Neutrophil (primary cell): ENCODE results near the gene PDZRN3.

Source experiments
- H3K27ac ChIP-seq: fragments of 200-600 bp; sonication (generic); 2 replicates; pipeline ENCODE4 v1.5.1; 2016; ENCODE audit warnings: mild to moderate bottlenecking, moderate library complexity
- H3K27me3 ChIP-seq: fragments of 200-600 bp; sonication (generic); 2 replicates; pipeline ENCODE4 v1.6.0; 2016; ENCODE audit warnings: mild to moderate bottlenecking
- H3K36me3 ChIP-seq: fragments of 200-600 bp; sonication (generic); 2 replicates; pipeline ENCODE4 v1.5.1; 2017
- H3K4me1 ChIP-seq, 2 experiments: fragments of 200-600 bp in 1 of 2; sonication (generic) in 1 of 2; 1 replicate in 1 of 2; 2 replicates in 1 of 2; pipeline versions ENCODE4 v1.5.1 to v1.6.1; 2013 to 2016; ENCODE audit warnings: low read depth in 1 of 2, low read length in 1 of 2, mild to moderate bottlenecking in 1 of 2, moderate library complexity in 1 of 2; ENCODE audit not compliant: control insufficient read depth in 1 of 2, insufficient read depth in 1 of 2
- H3K4me3 ChIP-seq, 2 experiments: fragments of 200-600 bp in 1 of 2; sonication (generic) in 1 of 2; 1 replicate in 1 of 2; 2 replicates in 1 of 2; pipeline ENCODE4 v1.5.1; 2013 to 2016; ENCODE audit warnings: low read depth in 1 of 2, low read length in 1 of 2, mild to moderate bottlenecking in 1 of 2, moderate library complexity in 1 of 2
- H3K9me3 ChIP-seq: fragments of 200-600 bp; sonication (generic); 2 replicates; pipeline ENCODE4 v1.5.1; 2016
- CTCF ChIP-seq: fragments of 200-600 bp; sonication (generic); IDR thresholded peaks from 2 replicates; pipeline ENCODE4 v1.5.1; 2016; ENCODE audit warnings: antibody characterized with exemption

Gene PDZRN3

GRCh38 chr3:73582535-73582934 lies 42.2 kb downstream of the PDZRN3 start:
- H3K36me3 ChIP-seq = no peaks in the 10 kb centered on the region
- no peak overlapping the region for H3K4me3 ChIP-seq
- H3K27ac ChIP-seq = no peak overlapping the region
- TF ChIP-seq CTCF = no peak
- H3K27me3 ChIP-seq = no peaks in the 10 kb centered on the region
- no peaks in the 10 kb centered on the region for H3K4me1 ChIP-seq
- H3K9me3 ChIP-seq = no peaks in the 10 kb centered on the region

GRCh38 chr3:73581134-73581846 lies 43.5 kb downstream of the PDZRN3 start:
- Histone ChIP-seq H3K36me3 (no peaks in the 10 kb centered on the region), H3K4me3 (no peak overlapping the region), H3K9me3 (no peaks in the 10 kb centered on the region), H3K27me3 (no peaks in the 10 kb centered on the region), H3K27ac (no peak overlapping the region), H3K4me1 (no peaks in the 10 kb centered on the region)
- TF ChIP-seq CTCF = no peak

- H3K36me3 ChIP-seq = no peaks in the 10 kb centered on the region
- H3K4me1 ChIP-seq = no peaks in the 10 kb centered on the region
- H3K27ac ChIP-seq = no peak overlapping the region
- peaks cover 6% of the 10 kb centered on the region for H3K27me3 ChIP-seq
- no peaks in the 10 kb centered on the region for H3K9me3 ChIP-seq
- TF ChIP-seq CTCF = no peak
- H3K4me3 ChIP-seq = no peak overlapping the region
Measured at GRCh38 chr3:73580343-73580742, 44.4 kb downstream of the PDZRN3 start.

- no peak overlapping the region for H3K4me3 ChIP-seq
- H3K4me1 ChIP-seq = no peaks in the 10 kb centered on the region
- H3K27ac ChIP-seq = no peak overlapping the region
- H3K36me3 ChIP-seq = no peaks in the 10 kb centered on the region
- no peaks in the 10 kb centered on the region for H3K9me3 ChIP-seq
- peaks cover 14% of the 10 kb centered on the region for H3K27me3 ChIP-seq
- no peak for TF ChIP-seq CTCF
Measured at GRCh38 chr3:73577704-73578103, 47.0 kb downstream of the PDZRN3 start.

- no peaks in the 10 kb centered on the region for H3K4me1 ChIP-seq
- peaks cover 21% of the 10 kb centered on the region for H3K27me3 ChIP-seq
- H3K4me3 ChIP-seq = no peak overlapping the region
- H3K9me3 ChIP-seq = no peaks in the 10 kb centered on the region
- H3K27ac ChIP-seq = no peak overlapping the region
- TF ChIP-seq CTCF = no peak
- no peaks in the 10 kb centered on the region for H3K36me3 ChIP-seq
Measured at GRCh38 chr3:73576999-73577461, 47.7 kb downstream of the PDZRN3 start.
